D721Med (cell line): ENCODE results near the gene OR51E2.

Source experiments
- DNase-seq: peaks from one replicate; pipeline ENCODE4 v3.0.0; 2011; ENCODE audit warnings: low spot score; ENCODE audit not compliant: insufficient read length
- FAIRE-seq: peaks from 2 replicates; lab custom pipeline; 2011; peaks lifted over from hg19 to GRCh38; lab: Jason Lieb, UNC
- TF ChIP-seq, protein P1 (sequence below): IDR thresholded peaks from 2 replicates; pipeline ENCODE4 v1.5.1; 2012; ENCODE audit warnings: mild to moderate bottlenecking, control low read depth; ENCODE audit not compliant: insufficient read depth; ENCODE audit errors: missing control alignments

The OR51E2 gene

GRCh38 chr11:4680341-4680740 is 17.3 kb downstream of the OR51E2 start:
- TF ChIP-seq, protein P1, sequence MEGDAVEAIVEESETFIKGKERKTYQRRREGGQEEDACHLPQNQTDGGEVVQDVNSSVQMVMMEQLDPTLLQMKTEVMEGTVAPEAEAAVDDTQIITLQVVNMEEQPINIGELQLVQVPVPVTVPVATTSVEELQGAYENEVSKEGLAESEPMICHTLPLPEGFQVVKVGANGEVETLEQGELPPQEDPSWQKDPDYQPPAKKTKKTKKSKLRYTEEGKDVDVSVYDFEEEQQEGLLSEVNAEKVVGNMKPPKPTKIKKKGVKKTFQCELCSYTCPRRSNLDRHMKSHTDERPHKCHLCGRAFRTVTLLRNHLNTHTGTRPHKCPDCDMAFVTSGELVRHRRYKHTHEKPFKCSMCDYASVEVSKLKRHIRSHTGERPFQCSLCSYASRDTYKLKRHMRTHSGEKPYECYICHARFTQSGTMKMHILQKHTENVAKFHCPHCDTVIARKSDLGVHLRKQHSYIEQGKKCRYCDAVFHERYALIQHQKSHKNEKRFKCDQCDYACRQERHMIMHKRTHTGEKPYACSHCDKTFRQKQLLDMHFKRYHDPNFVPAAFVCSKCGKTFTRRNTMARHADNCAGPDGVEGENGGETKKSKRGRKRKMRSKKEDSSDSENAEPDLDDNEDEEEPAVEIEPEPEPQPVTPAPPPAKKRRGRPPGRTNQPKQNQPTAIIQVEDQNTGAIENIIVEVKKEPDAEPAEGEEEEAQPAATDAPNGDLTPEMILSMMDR = no peak
- DNase-seq (no peak), FAIRE-seq (no peak)

- TF ChIP-seq, protein P1 = no peak
- FAIRE-seq (no peak), DNase-seq (no peak)
Measured at GRCh38 chr11:4677948-4678347, 19.7 kb downstream of the OR51E2 start.

DNA sequence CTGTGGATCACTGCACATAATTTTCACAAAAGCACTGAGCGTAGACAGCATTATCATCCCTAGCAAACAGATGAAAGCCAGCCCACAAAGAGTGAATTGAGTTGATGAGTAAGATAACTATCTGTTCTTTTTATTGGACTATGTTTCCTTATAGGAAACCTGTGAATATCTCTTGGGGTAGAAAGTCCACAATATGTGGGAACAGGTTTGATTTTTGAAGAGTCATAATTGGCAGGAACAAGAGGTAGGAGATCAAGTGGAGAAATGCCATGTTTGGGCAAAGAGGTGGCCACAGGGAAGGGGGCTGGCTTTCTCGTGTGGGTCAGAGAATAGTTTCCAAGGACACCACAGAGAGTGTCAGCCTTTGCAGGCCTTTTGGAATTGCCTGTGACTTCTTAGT is 23.9 kb downstream of the OR51E2 start:
- FAIRE-seq (no peak), DNase-seq (no peak)
- TF ChIP-seq, protein P1 = no peak

GRCh38 chr11:4672470-4672869 is 25.2 kb downstream of the OR51E2 start:
- no peak for FAIRE-seq
- TF ChIP-seq, protein P1 = no peak
- DNase-seq = no peak

- DNase-seq (no peak), FAIRE-seq (no peak)
- TF ChIP-seq, protein P1 = no peak
Measured at GRCh38 chr11:4671741-4672140, 25.9 kb downstream of the OR51E2 start.

GRCh38 chr11:4665424-4665823 is 32.2 kb downstream of the OR51E2 start:
- DNase-seq (no peak), FAIRE-seq (no peak)
- TF ChIP-seq, protein P1 = no peak

DNA sequence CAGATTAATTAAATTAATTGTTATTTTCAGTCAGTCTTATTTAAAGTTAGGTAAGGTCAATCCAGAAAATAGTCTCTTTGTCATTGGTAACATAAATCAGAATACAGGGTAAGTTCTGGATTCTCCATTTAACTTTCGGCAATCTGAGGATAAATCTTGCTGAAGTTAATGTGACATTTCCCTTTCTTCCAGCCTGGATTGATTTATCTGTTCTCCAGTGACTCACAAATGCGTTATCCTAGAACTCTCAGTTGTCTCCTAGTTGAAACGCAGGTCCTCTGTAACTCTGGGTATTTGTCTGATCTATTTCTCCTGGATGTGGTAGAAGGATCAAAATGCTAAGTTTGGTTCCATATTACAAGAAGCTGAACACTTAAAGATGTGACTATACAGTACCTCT is 32.9 kb downstream of the OR51E2 start:
- TF ChIP-seq, protein P1 = no peak
- no peak for FAIRE-seq
- DNase-seq = no peak
